Small intestine (tissue), 7 donors: ENCODE results near the gene XPO5. TPM values are rescaled to one million over a fixed set of nuclear protein-coding genes. Genes with fewer than 3 reads are reported as not detected.
"Not testable (repeated sequence)": the region's sequence is repeated elsewhere in the genome, so short reads cannot be mapped to it uniquely, and the experiment has no call there.

Source experiments
- DNase-seq, 2 donors: peaks; one replicate each; pipeline versions ENCODE4 v3.0.0 to v3.0.0-alpha.2; 2013
- FAIRE-seq: peaks from 2 replicates; lab custom pipeline; 2012; peaks lifted over from hg19 to GRCh38; lab: Jason Lieb, UNC
- H3K27ac ChIP-seq, 3 donors: one replicate each; pipeline ENCODE4 v1.5.1; 2013; ENCODE audit warnings: low read length in 2 of 3, mild to moderate bottlenecking in 2 of 3, control low read depth in 1 of 3, inconsistent platforms in 1 of 3, low read depth in 1 of 3, moderate library complexity in 1 of 3
- H3K27me3 ChIP-seq, 3 donors: one replicate each; pipeline ENCODE4 v1.6.1; 2013; ENCODE audit warnings: low read length in 3 of 3, inconsistent platforms in 1 of 3; ENCODE audit not compliant: control insufficient read depth in 3 of 3, insufficient read depth in 3 of 3
- H3K36me3 ChIP-seq, 3 donors: one replicate each; pipeline ENCODE4 v1.6.1; 2013; ENCODE audit warnings: low read length in 3 of 3, inconsistent platforms in 1 of 3, low read depth in 1 of 3, mild to moderate bottlenecking in 1 of 3, moderate library complexity in 1 of 3; ENCODE audit not compliant: control insufficient read depth in 3 of 3, insufficient read depth in 2 of 3
- H3K4me1 ChIP-seq, 3 donors: one replicate each; pipeline ENCODE4 v1.6.1; 2013; ENCODE audit warnings: low read length in 2 of 3, inconsistent platforms in 1 of 3, low read depth in 1 of 3, mild to moderate bottlenecking in 1 of 3, moderate library complexity in 1 of 3; ENCODE audit not compliant: control insufficient read depth in 3 of 3, insufficient read depth in 2 of 3
- H3K4me3 ChIP-seq, 3 donors: one replicate each; pipeline ENCODE4 v1.5.1; 2013; ENCODE audit warnings: low read length in 3 of 3, control low read depth in 1 of 3, inconsistent platforms in 1 of 3, low read depth in 1 of 3, mild to moderate bottlenecking in 1 of 3, moderate library complexity in 1 of 3
- H3K9me3 ChIP-seq, 2 donors: one replicate each; pipeline ENCODE4 v1.6.1; 2013; ENCODE audit warnings: low read depth in 1 of 2, low read length in 1 of 2; ENCODE audit not compliant: control insufficient read depth in 2 of 2, insufficient read depth in 1 of 2
- WGBS, 3 donors: extraction: QIAGEN DNeasy Blood & Tissue Kit; methylation state at CpG; one replicate each; pipeline ENCODE4 v1.1.7; 2013; 5-methylcytosine and 5-hydroxymethylcytosine counted together
- polyA plus RNA-seq, 4 donors: library from polyadenylated mRNA; stranded (reverse) in 3 of 4; unstranded in 1 of 4; fragments of 200-250 nt in 3 of 4; fragments of 120-200 nt in 1 of 4; gene quantifications; one replicate each; pipeline versions ENCODE4 v1.2.1 to v1.2.3, GENCODE V29; 2013
- donor health status: healthy with polysubstance abuse.
- donor health status: control.
- donor health status: control.
- donor health status: Bipolar disorder and iron deficiency.
- donor health status: healthy.

The XPO5 gene
- polyA plus RNA-seq, 4 donors: 5.1 to 26.0 (median 8.8) TPM

DNA sequence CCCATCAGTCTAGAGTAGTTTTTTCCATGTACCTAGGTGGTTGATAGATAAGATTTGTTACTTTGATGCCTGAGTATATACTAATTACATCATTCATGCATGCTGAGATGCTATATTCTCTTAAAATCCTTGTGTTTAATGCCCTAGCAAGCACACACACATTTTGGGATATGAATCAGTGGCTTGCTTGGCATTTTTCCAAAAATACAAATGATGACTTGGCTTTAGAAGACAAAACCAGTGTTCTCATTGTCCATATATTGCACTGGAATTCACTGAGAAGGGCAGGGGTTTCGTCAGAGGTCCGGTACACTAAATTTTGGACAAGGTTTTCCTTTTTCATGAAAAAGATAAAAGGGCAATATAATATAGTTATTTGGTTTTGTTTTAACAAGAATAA, 28.3 kb upstream of the XPO5 start:
- Histone ChIP-seq H3K4me3 (no peak overlapping the region), H3K9me3 (no peaks in the 10 kb centered on the region), H3K27me3 (no peaks in the 10 kb centered on the region), H3K36me3 (peaks cover 2 to 36% (median 4%) of the 10 kb centered on the region in 3 donors), H3K4me1 (no peaks in the 10 kb centered on the region), H3K27ac (no peak overlapping the region)
- DNase-seq (no peak), FAIRE-seq (no peak)
- WGBS, 3 donors: 95 to 97% (median 97%) methylated on average over 2 of the region's 2 CpGs

DNA sequence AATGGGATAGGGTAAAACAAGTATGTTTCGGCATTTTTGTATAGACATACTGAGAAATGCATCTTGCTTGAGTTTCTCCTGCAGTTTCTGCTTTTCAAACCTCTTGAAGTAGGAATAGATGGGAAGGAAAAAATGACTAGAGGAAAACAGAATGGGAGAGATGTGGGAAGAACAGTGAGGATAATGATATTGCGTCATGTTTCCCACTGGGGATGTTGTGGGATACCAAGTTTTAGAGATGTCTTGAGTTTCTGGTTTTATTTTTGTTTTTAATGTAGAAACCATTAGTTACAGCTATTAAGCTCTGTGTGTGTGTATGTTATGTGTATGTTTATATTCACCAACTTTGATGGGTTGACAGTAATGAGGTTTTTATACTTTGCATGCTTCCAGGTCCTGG, 24.8 kb upstream of the XPO5 start:
- Histone ChIP-seq H3K4me3 (no peak overlapping the region), H3K4me1 (no peaks in the 10 kb centered on the region), H3K36me3 (peaks cover 2 to 35% (median 6%) of the 10 kb centered on the region in 3 donors), H3K9me3 (no peaks in the 10 kb centered on the region), H3K27me3 (no peaks in the 10 kb centered on the region), H3K27ac (no peak overlapping the region)
- DNase-seq: no peak
- FAIRE-seq: no peak
- 98 to 99% (median 98%) methylated on average over 2 of the region's 2 CpGs for WGBS, 3 donors

DNA sequence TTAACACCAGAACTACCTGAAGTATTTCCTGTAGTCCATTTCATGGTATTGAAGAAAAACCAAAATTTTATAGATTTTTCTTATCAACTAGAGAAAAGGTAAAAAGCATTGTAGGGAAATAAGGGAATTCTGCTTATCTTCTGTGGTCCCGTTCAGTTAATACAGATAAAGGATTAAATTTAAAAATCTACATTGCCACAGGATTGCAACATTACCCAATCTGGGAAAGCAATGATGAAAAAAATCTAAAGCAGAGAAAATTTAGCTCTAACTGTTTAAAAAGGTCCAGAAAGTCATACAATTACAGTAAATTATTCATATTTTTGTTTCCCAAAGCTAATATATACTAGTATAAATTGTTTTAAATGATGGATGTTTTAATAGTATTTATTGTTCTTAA, 18.1 kb upstream of the XPO5 start:
- no peak for FAIRE-seq
- no peak overlapping the region for H3K27ac ChIP-seq
- DNase-seq: no peak
- no peak overlapping the region for H3K4me3 ChIP-seq
- no peaks in the 10 kb centered on the region for H3K27me3 ChIP-seq
- no peaks in the 10 kb centered on the region for H3K9me3 ChIP-seq
- H3K4me1 ChIP-seq: no peaks in the 10 kb centered on the region
- 83 to 88% (median 83%) methylated on average over 1 of the region's 1 CpG for WGBS, 3 donors
- H3K36me3 ChIP-seq: peaks cover 0 to 24% (median 4%) of the 10 kb centered on the region in 3 donors

DNA sequence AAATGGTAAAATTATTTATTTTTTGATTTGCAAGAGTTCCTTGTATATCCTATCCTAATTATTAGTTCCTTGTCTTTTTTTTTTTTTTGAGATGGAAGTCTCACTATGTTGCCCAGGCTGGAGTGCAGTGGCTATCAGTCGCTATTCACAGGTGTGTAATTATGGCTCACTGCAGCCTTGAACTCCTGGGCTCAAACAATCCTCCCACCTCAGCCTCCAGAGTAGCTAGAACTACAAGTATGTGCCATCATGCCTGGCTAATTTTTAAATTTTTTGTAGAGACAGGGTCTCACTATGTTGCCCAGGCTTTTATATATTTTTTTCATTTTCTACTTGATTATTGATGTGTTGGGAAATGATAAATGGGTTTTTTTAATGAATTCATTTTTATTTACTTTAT, 13.7 kb upstream of the XPO5 start:
- H3K9me3 ChIP-seq, H3K4me3 ChIP-seq, DNase-seq, H3K27me3 ChIP-seq, H3K4me1 ChIP-seq, H3K27ac ChIP-seq, FAIRE-seq: not testable (repeated sequence)
- WGBS, 3 donors: 92 to 97% (median 96%) methylated on average over 1 of the region's 1 CpG
- peaks cover 5 to 37% (median 9%) of the 10 kb centered on the region in 3 donors for H3K36me3 ChIP-seq

DNA sequence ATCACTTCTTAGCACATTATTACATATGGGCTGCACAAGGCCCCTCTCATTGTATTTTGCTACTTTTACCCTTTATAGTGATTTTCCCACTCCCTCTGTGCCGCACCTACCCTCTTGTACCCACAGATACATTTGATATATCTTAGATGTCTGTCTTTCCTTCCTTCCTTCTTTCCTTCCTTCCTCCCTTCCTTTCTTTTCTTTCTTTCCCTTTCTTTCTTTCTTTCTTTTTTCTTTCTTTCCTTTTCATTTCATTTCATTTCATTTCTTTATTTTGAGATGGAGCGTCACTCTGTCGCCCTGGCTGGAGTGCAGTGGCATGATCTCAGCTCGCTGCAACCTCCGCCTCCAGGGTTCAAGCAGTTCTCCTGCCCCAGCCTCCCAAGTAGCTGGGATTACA, 12.4 kb upstream of the XPO5 start:
- Histone ChIP-seq H3K4me1 (no peaks in the 10 kb centered on the region), H3K9me3 (no peaks in the 10 kb centered on the region), H3K27ac (no peak overlapping the region), H3K27me3 (no peaks in the 10 kb centered on the region), H3K36me3 (peaks cover 7 to 43% (median 9%) of the 10 kb centered on the region in 3 donors), H3K4me3 (no peak overlapping the region)
- 98 to 100% (median 98%) methylated on average over 5 of the region's 5 CpGs for WGBS, 3 donors
- FAIRE-seq: no peak
- no peak for DNase-seq

DNA sequence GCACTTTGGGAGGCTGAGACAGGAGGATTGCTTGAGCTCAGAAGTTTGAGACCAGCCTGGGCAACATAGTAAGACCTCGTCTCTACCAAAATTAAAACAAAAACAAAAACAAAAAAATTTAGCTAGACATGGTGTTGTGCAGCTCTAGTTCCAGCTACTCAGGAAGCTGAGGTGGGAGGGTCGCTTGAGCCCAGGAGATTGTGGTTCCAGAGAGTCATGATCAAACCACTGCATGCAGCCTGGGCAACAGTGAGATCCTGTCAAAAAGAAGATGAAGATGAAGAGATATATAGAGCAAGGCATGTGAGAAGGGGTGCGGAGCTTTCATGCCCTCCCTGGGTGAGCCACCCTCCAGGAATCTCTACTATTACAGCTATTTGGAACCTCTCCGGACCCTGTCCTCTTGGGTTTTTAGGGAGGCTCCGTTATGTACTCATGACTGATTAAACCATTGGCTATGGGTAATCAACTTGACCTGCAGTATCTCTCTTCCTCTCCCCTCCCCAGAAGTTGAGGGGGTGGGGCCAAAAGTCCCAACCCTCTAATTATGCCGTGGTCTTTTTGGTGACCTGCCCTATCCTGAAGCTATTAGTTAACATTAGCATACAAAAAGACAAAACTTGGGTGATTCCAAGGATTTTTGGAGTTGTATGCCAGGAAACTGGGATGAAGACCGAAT, 9.2 kb upstream of the XPO5 start:
- DNase-seq: peak in 1 of 2 donors; percentile 8
- no peak overlapping the region for H3K4me3 ChIP-seq
- H3K27me3 ChIP-seq: no peaks in the 10 kb centered on the region
- no peaks in the 10 kb centered on the region for H3K4me1 ChIP-seq
- FAIRE-seq: no peak
- WGBS, 3 donors: 88 to 91% (median 89%) methylated on average over 7 of the region's 7 CpGs
- no peak overlapping the region for H3K27ac ChIP-seq
- no peaks in the 10 kb centered on the region for H3K9me3 ChIP-seq
- peaks cover 7 to 40% (median 8%) of the 10 kb centered on the region in 3 donors for H3K36me3 ChIP-seq

DNA sequence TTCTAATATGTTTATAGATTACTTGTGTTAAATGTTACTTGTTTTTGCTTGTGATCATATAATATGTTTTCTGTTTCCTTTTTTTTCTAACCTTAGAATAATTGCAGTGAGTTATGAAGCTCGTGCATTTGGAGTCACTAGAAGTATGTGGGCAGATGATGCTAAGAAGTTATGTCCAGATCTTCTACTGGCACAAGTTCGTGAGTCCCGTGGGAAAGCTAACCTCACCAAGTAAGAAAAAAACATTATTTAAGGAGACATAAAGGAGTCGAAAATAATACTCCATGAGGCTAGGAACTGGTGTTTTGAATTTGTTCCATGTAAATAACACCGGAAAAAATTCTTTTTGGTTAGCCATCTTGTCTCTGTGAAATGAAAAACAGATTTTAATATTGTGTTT, 7.1 kb upstream of the XPO5 start:
- no peaks in the 10 kb centered on the region for H3K27me3 ChIP-seq
- H3K4me3 ChIP-seq: no peak overlapping the region
- no peak for FAIRE-seq
- no peaks in the 10 kb centered on the region for H3K9me3 ChIP-seq
- H3K4me1 ChIP-seq: no peaks in the 10 kb centered on the region
- WGBS, 3 donors: 86 to 90% (median 86%) methylated on average over 5 of the region's 5 CpGs
- peaks cover 7 to 32% (median 8%) of the 10 kb centered on the region in 3 donors for H3K36me3 ChIP-seq
- no peak for DNase-seq
- H3K27ac ChIP-seq: no peak overlapping the region

DNA sequence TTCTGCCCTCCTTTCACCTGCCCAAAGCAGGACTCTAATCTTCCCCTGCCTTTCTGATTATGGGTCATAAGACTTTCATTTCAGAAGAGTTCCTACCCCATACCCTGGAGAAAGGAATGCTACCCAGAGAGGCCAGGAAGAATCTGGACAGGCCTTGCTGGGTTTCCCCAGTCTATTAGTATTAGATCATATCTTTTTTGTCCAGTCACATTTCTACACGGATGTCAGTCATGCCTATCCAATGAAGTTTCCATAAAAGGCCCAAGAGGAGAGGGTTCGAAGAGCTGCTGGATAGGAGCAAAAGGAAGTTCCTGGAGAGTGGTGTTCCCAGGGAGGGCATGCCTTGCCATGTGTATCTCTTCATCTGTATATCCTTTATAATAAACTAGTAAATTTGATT, 3.3 kb upstream of the XPO5 start:
- H3K4me3 ChIP-seq: no peak overlapping the region
- 77 to 96% (median 79%) methylated on average over 2 of the region's 2 CpGs for WGBS, 3 donors
- no peak for FAIRE-seq
- no peaks in the 10 kb centered on the region for H3K27me3 ChIP-seq
- H3K36me3 ChIP-seq: peaks cover 0 to 12% (median 0%) of the 10 kb centered on the region in 3 donors
- DNase-seq: no peak
- no peaks in the 10 kb centered on the region for H3K9me3 ChIP-seq
- H3K4me1 ChIP-seq: peaks cover 0 to 6% (median 0%) of the 10 kb centered on the region in 3 donors
- H3K27ac ChIP-seq: no peak overlapping the region

DNA sequence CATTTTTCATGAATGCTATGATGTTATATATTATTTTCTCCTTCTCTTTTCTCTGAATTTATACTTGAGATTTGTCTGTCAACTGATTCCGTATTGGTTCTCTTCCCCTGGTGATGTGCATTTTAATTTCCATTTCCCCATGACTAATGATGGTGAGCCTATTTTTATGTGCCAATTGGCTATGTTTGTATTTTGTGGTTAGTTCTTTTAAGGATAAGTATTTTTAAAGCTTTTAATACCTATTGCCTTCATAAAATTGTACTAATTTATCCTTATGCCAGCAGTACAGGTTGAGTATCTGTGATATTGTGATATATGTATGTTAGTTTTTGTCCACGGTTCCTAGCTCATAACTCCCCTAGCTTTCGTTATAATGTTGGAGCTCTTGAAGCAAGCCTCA, 2.9 kb upstream of the XPO5 start:
- FAIRE-seq: no peak
- Histone ChIP-seq H3K4me1 (peaks cover 0 to 6% (median 0%) of the 10 kb centered on the region in 3 donors), H3K9me3 (no peaks in the 10 kb centered on the region), H3K27me3 (no peaks in the 10 kb centered on the region), H3K4me3 (no peak overlapping the region), H3K36me3 (peaks cover 0 to 9% (median 0%) of the 10 kb centered on the region in 3 donors), H3K27ac (no peak overlapping the region)
- no peak for DNase-seq
- WGBS, 3 donors: 87 to 100% (median 87%) methylated on average over 3 of the region's 3 CpGs
